Adrenal gland (tissue), 5 donors: Measurements from ENCODE around the gene NTPCR.

Experiments used
- CTCF ChIP-seq, 6 experiments: fragments of 450-650 bp in 4 of 6; fragments of 200-600 bp in 2 of 6; sonication (generic) in 1 of 6; IDR thresholded peaks; 1 replicate in 5 of 6; 2 replicates in 1 of 6; pipeline versions ENCODE4 v1.5.1 to v1.8.0; 2016 to 2021; ENCODE audit warnings: antibody characterized with exemption in 6 of 6, mild to moderate bottlenecking in 2 of 6, moderate library complexity in 1 of 6
- POLR2A ChIP-seq, 2 donors: fragments of 450-650 bp; IDR thresholded peaks; one replicate each; pipeline ENCODE4 v1.6.1; 2017; ENCODE audit warnings: antibody characterized with exemption in 2 of 2, mild to moderate bottlenecking in 2 of 2, moderate library complexity in 1 of 2
- donor health status: DM: no; HTN: no; CAD: no.

GRCh38 chr1:233033361-233033760 lies 83.0 kb downstream of the NTPCR start:
- no peak for TF ChIP-seq CTCF (IDR thresholded peaks at IDR 0.05)
- TF ChIP-seq POLR2A (IDR thresholded peaks at IDR 0.05), result no peak
